Articular chondrocyte of knee joint (primary cell): ENCODE results near the gene UBE2U. TPM values are rescaled to one million over a fixed set of nuclear protein-coding genes. Genes with fewer than 3 reads are reported as not detected.

Experiments
- total RNA-seq: library from RNA; depleted of rRNA; stranded (reverse); fragments of >200 nt; gene quantifications from 2 replicates; pipeline ENCODE4 v1.2.3, GENCODE V29; 2012

The UBE2U gene, protein sequence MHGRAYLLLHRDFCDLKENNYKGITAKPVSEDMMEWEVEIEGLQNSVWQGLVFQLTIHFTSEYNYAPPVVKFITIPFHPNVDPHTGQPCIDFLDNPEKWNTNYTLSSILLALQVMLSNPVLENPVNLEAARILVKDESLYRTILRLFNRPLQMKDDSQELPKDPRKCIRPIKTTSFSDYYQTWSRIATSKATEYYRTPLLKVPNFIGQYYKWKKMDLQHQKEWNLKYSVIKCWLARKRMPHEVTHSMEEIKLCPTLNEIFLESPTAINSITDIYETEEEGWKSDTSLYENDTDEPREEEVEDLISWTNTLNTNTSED
- total RNA-seq = not detected in 2 replicates

DNA sequence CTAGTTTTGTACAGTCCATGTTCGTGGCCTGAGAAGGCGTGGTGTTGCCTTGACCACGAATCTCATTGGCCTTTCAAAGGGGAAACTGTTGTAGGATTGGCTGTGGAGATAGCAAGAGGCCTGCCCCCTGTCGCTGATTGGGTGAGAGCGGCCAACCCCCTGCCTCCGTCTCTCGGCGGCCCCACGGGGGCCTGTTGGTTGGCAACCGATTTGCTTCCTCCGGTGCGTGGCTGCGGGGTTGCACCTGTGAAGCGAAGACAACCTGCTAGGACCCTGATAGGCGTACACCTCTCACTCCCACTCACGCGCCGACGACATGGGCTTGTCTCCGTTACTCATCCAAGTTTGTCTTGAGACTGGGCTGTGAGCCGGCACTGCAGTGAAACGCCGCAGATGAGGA is at the start of gene UBE2U:
Gene UBE2U, plus strand, starts transcription at position 204 of the 400 bp plus-strand sequence. CDS start 428 bp downstream, outside the sequence.

